DOHH2 (cell line): Measurements from ENCODE around the gene ZNF169.
"Not testable (repeated sequence)": the region's sequence is repeated elsewhere in the genome, so short reads cannot be mapped to it uniquely, and the experiment has no call there.

Experiments
- CTCF ChIP-seq: fragments of 200-600 bp; sonication (generic); IDR thresholded peaks from one replicate; pipeline ENCODE4 v1.5.1; 2014; ENCODE audit warnings: antibody characterized with exemption, mild to moderate bottlenecking, low read depth, low read length; ENCODE audit not compliant: poor library complexity, severe bottlenecking
- EZH2phosphoT487 ChIP-seq: fragments of 200-600 bp; sonication (generic); IDR thresholded peaks from 2 replicates; pipeline ENCODE4 v1.6.1; 2017; ENCODE audit warnings: borderline replicate concordance, mild to moderate bottlenecking, antibody characterized with exemption, low read length, moderate library complexity, mixed read lengths

GRCh38 chr9:94348754-94349153, 89.7 kb downstream of the ZNF169 start:
- TF ChIP-seq CTCF, EZH2phosphoT487: not testable (repeated sequence)
